ENCODE measurements around the gene SNIP1.
A peak's percentile ranks its signal among the peaks of the same experiment; 100 is the strongest.
"Not testable (repeated sequence)": the region's sequence is repeated elsewhere in the genome, so short reads cannot be mapped to it uniquely, and the experiment has no call there.

Gene SNIP1

DNA sequence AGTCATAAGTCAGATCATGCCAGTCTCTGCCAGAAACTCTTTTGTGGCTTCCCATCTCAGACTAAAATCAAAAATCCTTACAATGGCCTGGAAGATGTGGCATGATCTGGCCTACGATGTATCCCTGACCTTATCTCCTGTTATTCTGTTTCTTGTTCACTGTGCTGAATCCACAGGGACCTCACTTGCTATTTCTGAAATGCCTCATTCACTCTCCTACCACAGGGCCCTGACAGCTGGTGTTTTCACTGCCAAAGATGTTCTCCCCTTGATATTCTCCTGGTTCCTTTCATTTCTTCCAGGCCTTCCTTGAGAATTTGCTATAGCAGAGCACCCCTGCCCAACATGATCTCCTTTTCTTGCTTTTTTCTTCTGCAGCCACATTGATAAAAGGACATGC is 4.3 kb upstream of the SNIP1 start:
- no peak for DNase-seq

- DNase-seq = no peak
Measured at GRCh38 chr1:37557402-37557801, 3.3 kb upstream of the SNIP1 start.

GRCh38 chr1:37556712-37557196 is 2.7 kb upstream of the SNIP1 start, which contains the start of gene DNALI1:
Gene DNALI1, plus strand, starts transcription at chr1:37556940. Its CDS starts 55 bp downstream, at chr1:37556995.
- DNase-seq = no peak

DNA sequence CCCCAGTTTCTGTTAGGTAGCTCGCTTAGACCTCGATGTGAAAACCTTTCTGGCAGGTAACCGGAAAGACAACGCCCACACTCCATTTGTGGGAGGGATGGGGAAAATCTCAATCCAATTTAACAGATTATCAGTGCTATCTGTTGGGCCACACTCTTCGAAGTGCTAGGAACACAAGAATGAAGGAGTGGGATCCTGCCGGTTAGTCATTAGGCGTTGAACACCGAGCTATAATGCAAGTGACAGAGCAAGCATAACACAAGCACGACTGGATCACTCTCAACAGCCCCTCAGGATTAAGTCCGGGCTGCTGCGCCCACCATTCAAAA is 531 bp downstream of the SNIP1 start:
- DNase-seq = no peak

- no peak for DNase-seq
Measured at GRCh38 chr1:37549341-37549740, 4.8 kb downstream of the SNIP1 start.

GRCh38 chr1:37545019-37545418 is 9.1 kb downstream of the SNIP1 start:
- no peak for DNase-seq

DNA sequence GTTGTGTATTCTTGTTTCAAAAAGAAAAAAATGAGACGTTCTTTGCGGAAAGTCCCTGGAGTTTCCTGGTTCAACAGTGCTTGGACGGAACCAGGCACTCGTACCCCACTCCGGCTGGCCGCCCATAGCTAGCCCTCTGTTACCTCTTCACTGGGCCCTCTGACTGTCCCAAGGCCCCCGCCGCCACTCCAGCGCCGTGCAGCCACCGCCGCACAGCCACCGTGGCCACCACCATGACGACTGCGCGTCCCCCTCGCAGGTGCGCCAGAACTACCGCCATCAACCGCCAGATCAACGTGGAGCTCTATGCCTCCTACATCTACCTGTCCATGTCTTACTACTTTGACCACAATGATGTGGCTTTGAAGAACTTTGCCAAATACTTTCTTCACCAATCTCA is 9.6 kb downstream of the SNIP1 start:
- no peak for DNase-seq

- no peak for DNase-seq
Measured at GRCh38 chr1:37540036-37540785, 13.9 kb downstream of the SNIP1 start.

DNA sequence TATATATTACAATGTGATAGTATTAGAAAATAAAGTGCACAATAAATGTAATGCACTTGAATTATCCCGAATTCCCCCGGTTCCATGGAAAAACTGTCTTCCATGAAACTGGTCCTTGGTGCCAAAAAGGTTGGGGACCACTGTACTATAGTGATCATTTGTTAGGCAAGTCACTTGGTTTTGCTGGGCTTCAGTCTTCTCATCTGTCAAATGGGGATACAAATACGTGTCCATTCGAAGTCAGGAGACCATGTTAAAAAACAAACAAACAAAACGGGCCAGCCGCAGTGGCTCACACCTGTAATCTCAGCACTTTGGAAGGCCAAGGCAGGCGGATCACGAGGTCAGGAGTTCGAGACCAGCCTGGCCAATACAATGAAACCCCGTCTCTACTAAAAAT is 14.9 kb downstream of the SNIP1 start:
- DNase-seq = not testable (repeated sequence)

GRCh38 chr1:37537378-37537777 is 16.7 kb downstream of the SNIP1 start:
- no peak for DNase-seq

- DNase-seq = no peak
Measured at GRCh38 chr1:37533317-37534093, 20.6 kb downstream of the SNIP1 start.

DNA sequence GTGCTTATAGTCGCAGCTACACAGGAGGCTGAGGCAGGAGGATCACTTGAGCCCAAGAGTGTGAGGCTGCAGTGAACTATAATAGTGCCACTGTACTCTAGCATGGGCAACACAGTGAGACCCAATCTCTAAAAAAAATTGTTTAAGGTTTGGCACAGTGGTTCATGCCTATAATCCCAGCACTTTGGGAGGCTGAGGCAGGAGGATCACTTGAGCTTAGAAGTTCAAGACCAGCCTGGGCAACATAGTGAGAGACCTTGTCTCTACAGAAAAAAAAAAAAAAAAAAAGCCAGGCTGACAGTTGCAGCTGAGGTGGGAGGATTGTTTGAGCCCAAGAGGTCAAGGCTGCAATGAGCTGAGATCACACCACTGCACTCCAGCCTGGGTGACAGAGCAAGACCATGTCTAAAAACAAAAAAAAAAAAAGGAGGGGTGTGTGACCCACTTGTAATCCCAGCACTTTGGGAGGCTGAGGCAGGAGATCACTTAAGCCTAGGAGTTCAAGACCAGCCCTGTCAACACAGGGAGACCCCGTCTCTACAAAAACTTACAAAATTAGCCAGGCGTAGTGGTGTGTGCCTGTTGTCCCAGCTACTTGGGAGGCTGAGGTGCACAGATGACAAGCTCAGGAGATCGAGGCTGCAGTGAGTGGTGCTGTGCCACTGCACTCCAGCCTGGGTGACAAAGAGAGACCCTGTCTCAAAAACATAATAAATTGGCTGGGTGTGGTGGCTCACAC is 21.5 kb downstream of the SNIP1 start:
- not testable (repeated sequence) for DNase-seq

- not testable (repeated sequence) for DNase-seq
Measured at GRCh38 chr1:37529888-37530287, 24.2 kb downstream of the SNIP1 start.

GRCh38 chr1:37519613-37520012 is 34.5 kb downstream of the SNIP1 start:
- DNase-seq = no peak

DNA sequence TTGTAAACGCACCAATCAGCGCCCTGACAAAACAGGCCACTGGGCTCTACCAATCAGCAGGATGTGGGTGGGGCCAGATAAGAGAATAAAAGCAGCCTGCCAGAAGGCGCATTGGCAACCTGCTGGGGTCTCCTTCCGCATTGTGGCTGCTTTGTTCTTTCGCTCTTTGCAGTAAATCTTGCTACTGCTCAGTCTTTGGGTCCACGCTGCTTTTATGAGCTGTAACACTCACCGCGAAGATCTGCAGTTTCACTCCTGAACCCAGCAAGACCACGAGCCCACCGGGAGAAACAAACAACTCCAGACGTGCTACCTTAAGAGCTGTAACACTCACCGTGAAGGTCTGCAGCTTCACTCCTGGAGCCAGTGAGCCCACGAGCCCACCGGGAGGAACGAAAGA is 35.2 kb downstream of the SNIP1 start:
- DNase-seq = not testable (repeated sequence)

DNA sequence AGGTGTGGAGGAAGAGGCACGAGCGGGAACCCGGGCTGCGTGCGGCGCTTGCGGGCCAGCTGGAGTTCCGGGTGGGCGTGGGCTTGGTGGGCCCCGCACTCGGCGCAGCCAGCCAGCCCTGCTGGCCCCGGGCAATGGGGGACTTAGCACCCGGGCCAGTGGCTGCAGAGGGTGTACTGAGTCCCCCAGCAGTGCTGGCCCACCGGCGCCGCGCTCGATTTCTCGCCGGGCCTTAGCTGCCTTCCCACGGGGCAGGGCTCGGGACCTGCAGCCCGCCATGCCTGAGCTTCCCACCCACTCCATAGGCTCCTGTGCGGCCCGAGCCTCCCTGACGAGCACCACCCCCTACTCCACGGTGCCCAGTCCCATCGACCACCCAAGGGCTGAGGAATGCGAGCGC is 35.9 kb downstream of the SNIP1 start:
- DNase-seq = not testable (repeated sequence)

DNA sequence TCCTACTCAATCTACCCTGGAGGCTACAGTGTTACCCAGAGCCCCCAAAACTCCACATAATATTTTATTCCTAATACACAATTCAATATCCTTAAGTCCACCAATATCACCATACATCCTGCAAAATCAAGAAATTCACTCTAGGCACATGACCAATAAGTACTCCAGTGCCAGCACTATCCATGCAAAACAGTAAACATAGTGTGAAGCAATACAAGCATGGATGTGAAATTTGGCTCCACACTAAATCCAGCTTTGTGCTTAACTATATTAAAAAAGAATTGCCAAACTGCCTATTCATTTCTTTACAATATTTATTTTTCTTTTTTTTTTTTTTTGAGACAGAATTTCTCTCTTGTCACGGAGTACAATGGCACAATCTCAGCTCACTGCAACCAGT is 36.5 kb downstream of the SNIP1 start:
- DNase-seq = no peak

DNA sequence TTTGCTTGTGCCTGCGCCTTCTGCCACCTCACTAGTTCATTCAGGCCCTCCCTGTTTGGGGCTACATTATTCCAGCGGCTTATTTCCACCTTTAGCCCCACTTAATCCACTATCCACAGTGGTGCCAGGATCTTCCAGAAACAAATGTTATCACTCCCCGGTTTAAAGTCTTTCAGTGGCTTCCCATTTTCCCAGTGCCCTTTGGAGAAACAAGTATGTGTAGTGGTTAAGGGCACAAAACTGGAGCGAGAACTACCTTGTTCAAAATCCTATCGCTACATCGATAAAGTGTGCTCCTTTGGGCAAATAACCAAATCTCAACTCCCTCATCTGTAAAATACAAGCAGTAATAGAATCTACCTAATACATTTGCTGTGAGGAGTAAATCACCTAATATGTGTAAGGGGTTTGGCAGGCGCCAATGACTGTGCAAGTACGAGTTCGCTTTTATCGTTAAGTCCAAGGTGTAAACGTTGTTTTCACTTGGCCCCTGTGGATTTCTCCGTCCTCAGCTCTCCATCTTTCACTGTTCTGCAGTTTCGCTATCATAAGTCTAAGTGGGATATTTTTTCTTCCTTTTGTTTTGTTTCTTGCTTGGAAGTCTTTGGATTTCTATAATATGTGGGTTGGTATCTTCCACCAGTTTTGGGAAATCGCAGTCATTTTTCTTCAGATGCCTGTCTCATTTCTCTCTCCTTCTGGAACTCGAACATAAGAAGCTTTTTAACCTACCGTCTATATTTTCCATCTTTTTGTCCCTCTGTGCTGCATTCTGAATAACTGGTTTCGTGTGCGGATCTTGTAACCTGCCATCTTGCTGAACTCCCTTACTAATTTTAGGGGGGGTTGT is 38.7 kb downstream of the SNIP1 start:
- no peak for DNase-seq

- peak; percentile 81 for DNase-seq
Measured at GRCh38 chr1:37514350-37515184, 39.5 kb downstream of the SNIP1 start, which contains the start of gene MEAF6. Gene MEAF6, minus strand, starts transcription at chr1:37514766. Its CDS starts 20 bp downstream, at chr1:37514746.

- no peak for DNase-seq
Measured at GRCh38 chr1:37513795-37514349, 40.2 kb downstream of the SNIP1 start.

DNA sequence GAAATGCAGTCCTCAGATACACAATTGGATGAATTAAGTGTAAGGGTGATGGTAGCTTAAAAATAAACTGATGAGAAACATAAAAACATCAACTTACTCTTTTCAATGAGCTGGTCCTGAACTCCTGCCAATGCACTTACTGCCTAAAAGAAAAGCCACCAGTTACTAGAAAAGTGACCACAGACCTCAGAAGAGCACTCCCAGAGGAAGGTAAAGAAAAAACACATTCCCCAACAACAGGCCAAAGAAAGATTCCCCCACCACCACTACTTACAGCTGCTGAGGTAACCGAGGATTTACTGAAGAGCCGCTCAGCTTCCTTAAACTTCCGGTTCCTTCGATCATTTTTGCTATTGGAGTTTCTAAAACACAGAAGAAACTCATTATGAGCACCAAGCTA is 44.9 kb downstream of the SNIP1 start:
- DNase-seq = no peak

All from 8988T (cell line).